AG10803 (cell line): ENCODE results near the gene TXNRD2.

Source experiments
- DNase-seq: peaks from one replicate; pipeline ENCODE4 v3.0.0; 2010; ENCODE audit warnings: low read depth
- H3K4me3 ChIP-seq: 2 replicates; pipeline ENCODE4 v1.5.1; 2011; ENCODE audit warnings: mild to moderate bottlenecking, low read length, control low read depth
- TF ChIP-seq, protein P1 (sequence below): conservative IDR thresholded peaks from 2 replicates; pipeline ENCODE4 v1.5.1; 2011; ENCODE audit warnings: mild to moderate bottlenecking, low read length, control low read depth, inconsistent platforms

Gene TXNRD2

DNA sequence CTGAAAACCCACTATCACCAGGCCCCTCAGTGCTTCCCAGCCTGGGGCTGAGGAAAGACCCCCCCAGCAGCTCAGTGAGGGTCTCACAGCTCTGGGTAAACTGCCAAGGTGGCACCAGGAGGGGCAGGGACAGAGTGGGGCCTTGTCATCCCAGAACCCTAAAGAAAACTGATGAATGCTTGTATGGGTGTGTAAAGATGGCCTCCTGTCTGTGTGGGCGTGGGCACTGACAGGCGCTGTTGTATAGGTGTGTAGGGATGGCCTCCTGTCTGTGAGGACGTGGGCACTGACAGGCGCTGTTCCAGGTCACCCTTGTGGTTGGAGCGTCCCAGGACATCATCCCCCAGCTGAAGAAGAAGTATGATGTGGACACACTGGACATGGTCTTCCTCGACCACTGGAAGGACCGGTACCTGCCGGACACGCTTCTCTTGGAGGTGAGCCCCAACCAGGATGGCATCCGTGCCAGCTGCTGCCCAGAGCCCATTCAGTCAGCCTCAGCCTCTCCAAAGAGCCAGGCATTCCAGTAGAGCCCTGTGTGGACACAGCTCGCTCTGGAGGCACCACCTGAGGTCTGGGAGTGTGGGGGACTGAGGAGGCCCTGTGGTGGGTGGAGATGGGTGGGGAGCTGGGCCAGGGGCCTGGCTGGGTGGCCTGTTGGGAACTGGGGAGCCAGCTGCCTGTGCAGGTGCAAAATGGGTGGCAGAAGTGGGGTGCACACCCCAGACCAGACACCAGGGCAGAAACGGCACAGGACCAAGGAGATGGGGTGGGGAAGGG lies 22.4 kb upstream of the TXNRD2 start:
- no peak for DNase-seq
- no peak overlapping the region for H3K4me3 ChIP-seq
- TF ChIP-seq, protein P1, sequence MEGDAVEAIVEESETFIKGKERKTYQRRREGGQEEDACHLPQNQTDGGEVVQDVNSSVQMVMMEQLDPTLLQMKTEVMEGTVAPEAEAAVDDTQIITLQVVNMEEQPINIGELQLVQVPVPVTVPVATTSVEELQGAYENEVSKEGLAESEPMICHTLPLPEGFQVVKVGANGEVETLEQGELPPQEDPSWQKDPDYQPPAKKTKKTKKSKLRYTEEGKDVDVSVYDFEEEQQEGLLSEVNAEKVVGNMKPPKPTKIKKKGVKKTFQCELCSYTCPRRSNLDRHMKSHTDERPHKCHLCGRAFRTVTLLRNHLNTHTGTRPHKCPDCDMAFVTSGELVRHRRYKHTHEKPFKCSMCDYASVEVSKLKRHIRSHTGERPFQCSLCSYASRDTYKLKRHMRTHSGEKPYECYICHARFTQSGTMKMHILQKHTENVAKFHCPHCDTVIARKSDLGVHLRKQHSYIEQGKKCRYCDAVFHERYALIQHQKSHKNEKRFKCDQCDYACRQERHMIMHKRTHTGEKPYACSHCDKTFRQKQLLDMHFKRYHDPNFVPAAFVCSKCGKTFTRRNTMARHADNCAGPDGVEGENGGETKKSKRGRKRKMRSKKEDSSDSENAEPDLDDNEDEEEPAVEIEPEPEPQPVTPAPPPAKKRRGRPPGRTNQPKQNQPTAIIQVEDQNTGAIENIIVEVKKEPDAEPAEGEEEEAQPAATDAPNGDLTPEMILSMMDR, result no peak

DNA sequence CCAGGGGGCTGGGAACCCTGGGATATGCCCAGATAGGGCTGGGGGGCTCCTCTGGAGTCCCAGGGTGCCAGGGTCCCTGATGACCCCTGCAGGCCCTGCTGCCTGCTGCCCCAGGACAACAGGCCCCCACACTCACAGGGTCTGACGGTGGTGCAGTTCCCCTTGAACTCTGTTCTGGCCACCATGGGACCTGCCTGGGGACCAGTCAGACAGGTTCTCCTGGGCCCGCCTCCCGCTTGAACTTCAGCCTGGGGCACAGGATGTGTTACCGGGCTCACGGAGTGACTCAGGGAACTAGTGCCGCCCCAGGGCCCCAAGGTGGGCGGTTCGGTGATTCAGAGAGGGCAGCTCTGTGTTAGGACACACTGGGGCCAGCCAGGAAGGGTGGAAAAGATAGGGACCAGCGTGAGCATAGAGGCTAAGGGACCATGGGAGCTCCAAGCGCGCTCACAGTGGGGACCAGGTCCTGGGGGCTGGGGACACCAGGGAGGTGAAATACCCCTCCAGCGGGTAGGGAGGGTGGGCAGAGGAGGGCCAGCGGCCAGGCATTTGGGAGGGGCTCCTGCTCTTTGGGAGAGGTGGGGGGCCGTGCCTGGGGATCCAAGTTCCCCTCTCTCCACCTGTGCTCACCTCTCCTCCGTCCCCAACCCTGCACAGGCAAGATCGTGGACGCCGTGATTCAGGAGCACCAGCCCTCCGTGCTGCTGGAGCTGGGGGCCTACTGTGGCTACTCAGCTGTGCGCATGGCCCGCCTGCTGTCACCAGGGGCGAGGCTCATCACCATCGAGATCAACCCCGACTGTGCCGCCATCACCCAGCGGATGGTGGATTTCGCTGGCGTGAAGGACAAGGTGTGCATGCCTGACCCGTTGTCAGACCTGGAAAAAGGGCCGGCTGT lies 21.5 kb upstream of the TXNRD2 start:
- no peak overlapping the region for H3K4me3 ChIP-seq
- TF ChIP-seq, protein P1, result no peak
- peak; percentile 33 for DNase-seq

DNA sequence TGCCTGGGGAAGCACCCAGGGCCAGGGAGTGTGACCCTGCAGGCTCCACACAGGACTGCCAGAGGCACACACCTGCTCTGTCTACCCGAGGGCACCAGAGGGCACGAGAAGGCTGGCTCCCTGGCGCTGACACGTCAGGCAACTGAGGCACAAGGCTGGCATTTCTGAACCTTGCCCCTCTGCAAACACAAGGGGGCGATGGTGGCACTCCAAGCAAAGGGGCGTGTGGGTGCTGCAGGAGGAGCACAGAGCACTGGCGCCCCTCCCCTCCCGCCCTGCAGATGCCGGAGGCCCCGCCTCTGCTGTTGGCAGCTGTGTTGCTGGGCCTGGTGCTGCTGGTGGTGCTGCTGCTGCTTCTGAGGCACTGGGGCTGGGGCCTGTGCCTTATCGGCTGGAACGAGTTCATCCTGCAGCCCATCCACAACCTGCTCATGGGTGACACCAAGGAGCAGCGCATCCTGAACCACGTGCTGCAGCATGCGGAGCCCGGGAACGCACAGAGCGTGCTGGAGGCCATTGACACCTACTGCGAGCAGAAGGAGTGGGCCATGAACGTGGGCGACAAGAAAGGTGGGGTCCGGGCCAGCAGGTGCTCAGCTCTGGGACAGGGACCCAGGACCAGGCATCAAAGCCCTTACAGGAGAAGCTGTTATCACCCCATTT lies 20.8 kb upstream of the TXNRD2 start:
- TF ChIP-seq, protein P1, result peak; percentile 54
- peak; percentile 71 for DNase-seq
- no peak overlapping the region for H3K4me3 ChIP-seq

DNA sequence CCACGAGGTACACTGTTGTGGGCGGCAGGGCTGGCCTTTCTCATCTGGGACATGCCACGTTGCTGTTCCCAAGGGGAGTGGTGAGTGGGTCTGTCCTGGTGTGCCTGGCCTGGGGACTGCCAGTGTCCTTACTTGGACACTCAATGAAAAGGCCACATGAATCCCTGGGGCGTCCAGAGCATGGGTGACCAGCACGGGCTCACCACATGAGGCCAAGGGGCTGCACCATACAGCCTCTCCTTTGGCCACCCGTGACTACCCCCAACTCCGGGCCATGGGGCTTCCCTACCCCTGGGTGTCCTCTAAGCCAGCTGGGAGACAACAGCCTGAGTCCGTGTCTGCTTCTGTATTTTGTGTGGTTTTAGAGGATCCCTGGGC lies 20.2 kb upstream of the TXNRD2 start:
- DNase-seq, result no peak
- no peak overlapping the region for H3K4me3 ChIP-seq
- TF ChIP-seq, protein P1, result no peak

DNA sequence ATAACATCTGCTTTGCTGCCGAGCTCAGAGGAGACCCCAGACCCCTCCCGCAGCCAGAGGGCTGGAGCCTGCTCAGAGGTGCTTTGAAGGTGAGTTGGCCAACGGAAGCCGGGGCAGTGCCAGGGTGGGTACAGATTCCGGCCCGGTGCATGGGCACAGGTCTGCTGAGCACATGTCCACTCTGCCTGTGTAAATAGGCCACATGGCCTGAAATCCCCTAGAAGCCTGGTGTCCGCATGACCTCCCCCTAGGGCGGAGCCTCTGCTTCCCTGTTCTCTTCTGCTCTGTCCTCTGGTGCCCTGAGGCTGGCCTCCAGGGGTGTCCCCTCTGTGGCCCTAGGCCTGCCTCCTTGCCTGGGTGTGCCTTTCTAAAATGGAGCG lies 19.6 kb upstream of the TXNRD2 start:
- H3K4me3 ChIP-seq, result no peak overlapping the region
- TF ChIP-seq, protein P1, result no peak
- no peak for DNase-seq

DNA sequence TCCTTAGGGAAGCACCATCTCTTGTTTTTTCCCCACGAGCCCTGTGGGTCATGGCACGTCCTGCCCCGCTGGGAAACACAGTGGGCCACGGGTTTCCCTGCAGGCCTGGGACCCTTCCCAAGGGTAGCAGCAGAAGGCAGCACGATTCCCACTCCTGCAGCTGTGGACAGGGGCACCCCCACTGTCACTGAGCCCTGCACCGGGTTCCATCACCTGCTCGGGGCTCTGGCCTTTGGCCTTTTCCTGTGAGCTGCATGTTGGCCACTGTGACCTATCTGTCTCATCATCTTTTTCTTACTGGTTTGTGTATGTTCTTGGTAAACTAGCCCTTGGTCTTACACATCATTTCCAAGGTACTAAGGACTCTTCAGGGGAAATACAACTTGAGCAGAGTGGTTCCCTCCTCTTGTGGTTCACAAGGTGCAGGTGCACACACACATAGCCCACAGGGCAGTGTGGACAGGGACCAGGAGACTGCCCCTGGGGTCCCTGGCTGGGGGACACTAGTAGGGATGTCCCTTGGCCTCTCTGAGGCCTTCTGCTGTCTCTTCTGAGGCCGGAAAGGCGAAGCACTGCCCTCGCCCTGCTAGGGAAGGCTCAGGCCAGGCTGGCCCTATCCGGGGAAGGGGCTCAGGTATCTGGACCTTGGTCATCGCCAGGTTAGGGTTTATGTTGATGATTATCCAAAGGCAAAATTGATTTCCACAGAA lies 19.0 kb upstream of the TXNRD2 start:
- H3K4me3 ChIP-seq, result no peak overlapping the region
- no peak for DNase-seq
- TF ChIP-seq, protein P1, result no peak
